H9 (cell line): ENCODE measurements around the gene TLE5. TPM values are rescaled to one million over a fixed set of nuclear protein-coding genes. Genes with fewer than 3 reads are reported as not detected.

Source experiments
- DNase-seq: peaks from one replicate; pipeline ENCODE4 v3.0.0-alpha.2; 2017
- H2AFZ ChIP-seq: one replicate; pipeline ENCODE4 v1.6.1; 2013; ENCODE audit warnings: mild to moderate bottlenecking, low read length, control low read depth, moderate library complexity
- H2AK5ac ChIP-seq: 2 replicates; pipeline ENCODE4 v1.6.1; 2013; ENCODE audit warnings: low read length, control low read depth, mixed read lengths; ENCODE audit not compliant: insufficient read length
- H2BK120ac ChIP-seq: one replicate; pipeline ENCODE4 v1.6.1; 2013; ENCODE audit warnings: low read depth, mild to moderate bottlenecking, low read length, control low read depth, inconsistent platforms; ENCODE audit not compliant: poor library complexity, severe bottlenecking
- H2BK12ac ChIP-seq: 2 replicates; pipeline ENCODE4 v1.6.1; 2013; ENCODE audit warnings: low read length, control low read depth, mixed read lengths, low read depth; ENCODE audit not compliant: insufficient read length
- H2BK15ac ChIP-seq: 2 replicates; pipeline ENCODE4 v1.6.1; 2013; ENCODE audit warnings: low read depth, low read length, control low read depth
- H2BK20ac ChIP-seq: one replicate; pipeline ENCODE4 v1.6.1; 2013; ENCODE audit warnings: low read depth, mild to moderate bottlenecking, low read length, control low read depth, inconsistent platforms; ENCODE audit not compliant: poor library complexity, severe bottlenecking
- H2BK5ac ChIP-seq: 2 replicates; pipeline ENCODE4 v1.6.1; 2013; ENCODE audit warnings: low read length, control low read depth, mixed read lengths; ENCODE audit not compliant: insufficient read length
- H3K14ac ChIP-seq: 2 replicates; pipeline ENCODE4 v1.6.1; 2013; ENCODE audit warnings: low read length, control low read depth; ENCODE audit not compliant: insufficient read depth
- H3K18ac ChIP-seq: 2 replicates; pipeline ENCODE4 v1.6.1; 2013; ENCODE audit warnings: low read depth, mild to moderate bottlenecking, mixed read lengths, low read length, control low read depth; ENCODE audit not compliant: insufficient read length
- H3K23ac ChIP-seq: 2 replicates; pipeline ENCODE4 v1.6.1; 2013; ENCODE audit warnings: low read length, control low read depth, mixed read lengths, low read depth; ENCODE audit not compliant: insufficient read length
- H3K23me2 ChIP-seq: 2 replicates; pipeline ENCODE4 v1.6.1; 2013; ENCODE audit warnings: low read depth, mild to moderate bottlenecking, mixed read lengths, low read length, control low read depth; ENCODE audit not compliant: insufficient read length, poor library complexity, severe bottlenecking
- H3K27ac ChIP-seq: 2 replicates; pipeline ENCODE4 v1.5.1; 2013; ENCODE audit warnings: low read length, control low read depth, mixed read lengths, low read depth; ENCODE audit not compliant: insufficient read length
- H3K27me3 ChIP-seq: 2 replicates; pipeline ENCODE4 v1.6.1; 2013; ENCODE audit warnings: low read length, control low read depth, inconsistent platforms; ENCODE audit not compliant: insufficient read depth
- H3K4ac ChIP-seq: 2 replicates; pipeline ENCODE4 v1.6.1; 2013; ENCODE audit warnings: low read depth, mild to moderate bottlenecking, control low read depth, inconsistent platforms, low read length, moderate library complexity
- H3K4me1 ChIP-seq: 2 replicates; pipeline ENCODE4 v1.6.1; 2013; ENCODE audit warnings: low read length, control low read depth, inconsistent platforms; ENCODE audit not compliant: insufficient read depth
- H3K4me2 ChIP-seq: 2 replicates; pipeline ENCODE4 v1.6.1; 2013; ENCODE audit warnings: low read length, control low read depth, mixed read lengths; ENCODE audit not compliant: insufficient read length, insufficient read depth
- H3K56ac ChIP-seq: 2 replicates; pipeline ENCODE4 v1.6.1; 2013; ENCODE audit warnings: low read depth, mild to moderate bottlenecking, mixed read lengths, low read length, control low read depth; ENCODE audit not compliant: insufficient read length
- H3K79me1 ChIP-seq: 2 replicates; pipeline ENCODE4 v1.6.1; 2013; ENCODE audit warnings: low read depth, mild to moderate bottlenecking, moderate library complexity, low read length, control low read depth, inconsistent platforms; ENCODE audit not compliant: insufficient read depth, poor library complexity, severe bottlenecking
- H3K79me2 ChIP-seq: 2 replicates; pipeline ENCODE4 v1.6.1; 2013; ENCODE audit warnings: low read length, control low read depth, inconsistent platforms; ENCODE audit not compliant: insufficient read depth
- H3K9ac ChIP-seq: 2 replicates; pipeline ENCODE4 v1.6.1; 2013; ENCODE audit warnings: low read length, control low read depth, mixed read lengths; ENCODE audit not compliant: insufficient read length; ENCODE audit errors: extremely low read depth
- H3K9me3 ChIP-seq: one replicate; pipeline ENCODE4 v1.6.1; 2013; ENCODE audit warnings: low read depth, low read length, inconsistent platforms; ENCODE audit not compliant: control insufficient read depth
- H3T11ph ChIP-seq: one replicate; pipeline ENCODE4 v1.6.1; 2013; ENCODE audit warnings: mild to moderate bottlenecking, low read length, control low read depth, inconsistent platforms
- H4K20me1 ChIP-seq: one replicate; pipeline ENCODE4 v1.6.1; 2013; ENCODE audit not compliant: control insufficient read depth, insufficient read length, insufficient read depth
- H4K5ac ChIP-seq: 2 replicates; pipeline ENCODE4 v1.6.1; 2013; ENCODE audit warnings: low read depth, mild to moderate bottlenecking, mixed read lengths, low read length, control low read depth; ENCODE audit not compliant: insufficient read length
- H4K8ac ChIP-seq: replicated peaks from 2 replicates; pipeline ENCODE4 v1.6.1; 2013; ENCODE audit warnings: low read length, control low read depth, mixed read lengths, low read depth; ENCODE audit not compliant: insufficient read length
- H4K91ac ChIP-seq: 2 replicates; pipeline ENCODE4 v1.6.1; 2013; ENCODE audit warnings: low read depth, mild to moderate bottlenecking, moderate library complexity, mixed read lengths, low read length, control low read depth; ENCODE audit not compliant: insufficient read length
- H3K27ac Mint-ChIP-seq, 3 experiments: 2 replicates in 2 of 3; 3 replicates in 1 of 3; pipeline ENCODE4 v1.8.0; 2020 to 2021; ENCODE audit warnings: mixed read lengths in 3 of 3, mild to moderate bottlenecking in 1 of 3, moderate library complexity in 1 of 3
- H3K27me3 Mint-ChIP-seq: 2 replicates; pipeline ENCODE4 v1.8.0; 2021; ENCODE audit warnings: low read depth, mild to moderate bottlenecking, moderate library complexity, mixed read lengths
- H3K36me3 Mint-ChIP-seq, 3 experiments: 2 replicates in 2 of 3; 3 replicates in 1 of 3; pipeline ENCODE4 v1.8.0; 2020 to 2021; ENCODE audit warnings: low read depth in 3 of 3, mixed read lengths in 3 of 3; ENCODE audit not compliant: insufficient read depth in 1 of 3
- H3K4me1 Mint-ChIP-seq, 2 experiments: 2 replicates each; pipeline ENCODE4 v1.8.0; 2020; ENCODE audit warnings: mixed read lengths in 2 of 2
- H3K4me3 Mint-ChIP-seq, 2 experiments: 2 replicates in 1 of 2; 3 replicates in 1 of 2; pipeline ENCODE4 v1.8.0; 2020 to 2021; ENCODE audit warnings: mild to moderate bottlenecking in 2 of 2, mixed read lengths in 2 of 2, moderate library complexity in 1 of 2
- H3K9me3 Mint-ChIP-seq, 2 experiments: 2 replicates in 1 of 2; 3 replicates in 1 of 2; pipeline ENCODE4 v1.8.0; 2020; ENCODE audit warnings: mild to moderate bottlenecking in 2 of 2, mixed read lengths in 2 of 2, moderate library complexity in 1 of 2
- WGBS: extraction: QIAGEN DNeasy Blood & Tissue Kit; methylation state at CpG from one replicate; pipeline ENCODE4 v1.1.7; 2013; ENCODE audit warnings: missing lambda C conversion rate, low lambda C conversion rate, mixed read lengths; ENCODE audit not compliant: insufficient read length; ENCODE audit errors: extremely low coverage; 5-methylcytosine and 5-hydroxymethylcytosine counted together
- total RNA-seq: library from RNA; stranded (reverse); gene quantifications from 2 replicates; pipeline ENCODE4 v1.2.1, GENCODE V29; 2021
- TF ChIP-seq, protein P1 (sequence below): fragments of 200-600 bp; sonication (generic); conservative IDR thresholded peaks from 3 replicates; pipeline ENCODE4 v1.8.0; 2021; ENCODE audit warnings: antibody characterized with exemption, mild to moderate bottlenecking

The TLE5 gene
- total RNA-seq, 1 experiment from 2014 or later, result 221 TPM

DNA sequence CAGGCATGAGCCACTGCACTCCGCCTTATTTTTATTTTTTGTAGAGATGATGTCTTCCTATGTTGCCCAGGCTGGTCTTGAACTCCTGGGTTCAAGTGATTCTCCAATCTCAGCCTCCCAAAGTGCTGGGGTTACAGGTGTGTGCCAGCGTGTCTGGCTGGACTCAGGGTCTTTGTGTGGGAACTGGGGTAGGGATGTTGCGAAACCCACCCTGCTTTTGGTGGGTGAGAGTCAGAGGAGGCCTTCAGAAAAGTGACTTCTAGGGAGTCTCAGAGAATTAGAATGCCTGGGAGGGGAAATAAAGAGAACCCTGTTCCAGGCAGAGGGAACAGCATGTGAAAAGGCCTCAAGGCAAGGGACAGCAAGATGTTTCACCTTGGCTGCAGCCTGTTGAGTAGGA lies 13.2 kb downstream of the TLE5 start:
- H3K18ac ChIP-seq, result no peak overlapping the region
- H3K79me2 ChIP-seq, result no peaks in the 10 kb centered on the region
- no peak overlapping the region for H4K8ac ChIP-seq
- no CpG with 5 or more reads among the region's 3 CpGs for WGBS
- H4K91ac ChIP-seq, result no peak overlapping the region
- Mint-ChIP-seq H3K36me3 (peaks cover 0 to 4% (median under 1%) of the 10 kb centered on the region in 3 experiments; a peak in 3 of 7 replicates), H3K27ac (peak overlapping the region in 1 of 3 experiments; percentile 66; a peak in 1 of 7 replicates), H3K4me1 (peaks cover 12 to 34% of the 10 kb centered on the region in 2 experiments), H3K9me3 (peaks cover 0 to 3% of the 10 kb centered on the region in 2 experiments; a peak in 2 of 5 replicates), H3K27me3 (peaks cover 42% of the 10 kb centered on the region), H3K4me3 (peak overlapping the region in 1 of 2 experiments; percentile 30; a peak in 1 of 5 replicates)
- H3K56ac ChIP-seq, result no peak overlapping the region
- H3K4me1 ChIP-seq, result no peaks in the 10 kb centered on the region
- no peaks in the 10 kb centered on the region for H3K79me1 ChIP-seq
- no peak overlapping the region for H2AK5ac ChIP-seq
- H3K9me3 ChIP-seq, result no peaks in the 10 kb centered on the region
- H3K27ac ChIP-seq, result no peak overlapping the region
- no peak overlapping the region for H3K14ac ChIP-seq
- no peak overlapping the region for H3K23ac ChIP-seq
- H2BK15ac ChIP-seq, result no peak overlapping the region
- no peak overlapping the region for H3K9ac ChIP-seq
- no peak overlapping the region for H2BK5ac ChIP-seq
- H3K23me2 ChIP-seq, result peaks cover 6% of the 10 kb centered on the region
- H2BK20ac ChIP-seq, result no peak overlapping the region
- no peak overlapping the region for H4K5ac ChIP-seq
- no peak overlapping the region for H3K4ac ChIP-seq
- H4K20me1 ChIP-seq, result no peaks in the 10 kb centered on the region
- H3K4me2 ChIP-seq, result no peak overlapping the region
- H3K27me3 ChIP-seq, result no peaks in the 10 kb centered on the region
- TF ChIP-seq, protein P1, sequence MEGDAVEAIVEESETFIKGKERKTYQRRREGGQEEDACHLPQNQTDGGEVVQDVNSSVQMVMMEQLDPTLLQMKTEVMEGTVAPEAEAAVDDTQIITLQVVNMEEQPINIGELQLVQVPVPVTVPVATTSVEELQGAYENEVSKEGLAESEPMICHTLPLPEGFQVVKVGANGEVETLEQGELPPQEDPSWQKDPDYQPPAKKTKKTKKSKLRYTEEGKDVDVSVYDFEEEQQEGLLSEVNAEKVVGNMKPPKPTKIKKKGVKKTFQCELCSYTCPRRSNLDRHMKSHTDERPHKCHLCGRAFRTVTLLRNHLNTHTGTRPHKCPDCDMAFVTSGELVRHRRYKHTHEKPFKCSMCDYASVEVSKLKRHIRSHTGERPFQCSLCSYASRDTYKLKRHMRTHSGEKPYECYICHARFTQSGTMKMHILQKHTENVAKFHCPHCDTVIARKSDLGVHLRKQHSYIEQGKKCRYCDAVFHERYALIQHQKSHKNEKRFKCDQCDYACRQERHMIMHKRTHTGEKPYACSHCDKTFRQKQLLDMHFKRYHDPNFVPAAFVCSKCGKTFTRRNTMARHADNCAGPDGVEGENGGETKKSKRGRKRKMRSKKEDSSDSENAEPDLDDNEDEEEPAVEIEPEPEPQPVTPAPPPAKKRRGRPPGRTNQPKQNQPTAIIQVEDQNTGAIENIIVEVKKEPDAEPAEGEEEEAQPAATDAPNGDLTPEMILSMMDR, result no peak
- DNase-seq, result no peak
- H3T11ph ChIP-seq, result no peak overlapping the region
- H2AFZ ChIP-seq, result no peak overlapping the region
- H2BK12ac ChIP-seq, result no peak overlapping the region
- H2BK120ac ChIP-seq, result no peak overlapping the region
